Measurements from ENCODE around the gene EEA1. TPM values are rescaled to one million over a fixed set of nuclear protein-coding genes. Genes with fewer than 3 reads are reported as not detected.

EEA1 gene
- total RNA-seq, 1 experiment from 2014 or later: 7.9 TPM

DNA sequence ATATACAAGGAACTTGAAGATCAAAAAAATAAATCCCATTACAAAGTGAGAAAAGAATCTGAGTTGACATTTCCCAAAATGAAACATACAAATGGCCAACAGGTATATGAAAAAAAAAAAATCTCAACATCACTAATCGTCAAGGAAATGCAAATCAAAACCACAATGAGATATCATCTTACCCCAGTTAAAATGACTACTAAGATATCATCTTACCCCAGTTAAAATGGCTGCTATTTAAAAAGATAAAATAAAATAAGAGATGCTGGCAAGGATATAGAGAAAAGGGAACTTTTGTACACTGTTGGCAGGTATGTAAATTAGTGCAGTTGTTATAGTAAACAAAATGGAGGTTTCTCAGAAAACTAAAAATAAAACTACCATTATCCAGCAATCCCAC lies 181.9 kb downstream of the EEA1 start:
- Histone ChIP-seq H3K27me3 (ENCODE audit: low read length) (no peaks in the 10 kb centered on the region), H3F3A (ENCODE audit: low read length, unreplicated experiment) (no peaks in the 10 kb centered on the region), H4K20me1 (ENCODE audit: low read length) (no peaks in the 10 kb centered on the region), H3K79me2 (ENCODE audit: low read length) (no peaks in the 10 kb centered on the region), H3K4me2 (ENCODE audit: low read length) (peak overlapping the region; percentile 72), H3K36me3 (ENCODE audit: low read depth, low read length) (no peaks in the 10 kb centered on the region), H3K9me3 (ENCODE audit: low read length) (no peaks in the 10 kb centered on the region), H3K27ac (ENCODE audit: low read length) (peak overlapping the region; percentile 94), H3K4me3 (ENCODE audit: low read length) (no peak overlapping the region), H3K4me1 (ENCODE audit: insufficient read depth, low read length) (peaks cover 25% of the 10 kb centered on the region), H3K9me2 (replicated peaks; ENCODE audit: low read length) (no peaks in the 10 kb centered on the region), H3K9ac (ENCODE audit: low read length) (peak overlapping the region; percentile 73), H2AFZ (ENCODE audit: low read length) (peak overlapping the region; percentile 49)
- ChIA-PET POLR2A (ENCODE audit: unreplicated experiment) (no interaction called here), CTCF (no interaction called here)
- BruUV-seq (replicated peaks): no TSS peak
- ATAC-seq: no peak
- DNase-seq: peak; percentile 41
- intact Hi-C loops (cut with micrococcal nuclease): no loop called here
- TF ChIP-seq CTCF (conservative IDR thresholded peaks at IDR 0.05; ENCODE audit: low read depth, low read length): no peak
- TF ChIP-seq EZH2 (IDR thresholded peaks at IDR 0.05; ENCODE audit: low read length, unreplicated experiment): no peak
- no peak for TF ChIP-seq EZH2phosphoT487 (IDR thresholded peaks at IDR 0.05; ENCODE audit: borderline replicate concordance, low read length)

DNA sequence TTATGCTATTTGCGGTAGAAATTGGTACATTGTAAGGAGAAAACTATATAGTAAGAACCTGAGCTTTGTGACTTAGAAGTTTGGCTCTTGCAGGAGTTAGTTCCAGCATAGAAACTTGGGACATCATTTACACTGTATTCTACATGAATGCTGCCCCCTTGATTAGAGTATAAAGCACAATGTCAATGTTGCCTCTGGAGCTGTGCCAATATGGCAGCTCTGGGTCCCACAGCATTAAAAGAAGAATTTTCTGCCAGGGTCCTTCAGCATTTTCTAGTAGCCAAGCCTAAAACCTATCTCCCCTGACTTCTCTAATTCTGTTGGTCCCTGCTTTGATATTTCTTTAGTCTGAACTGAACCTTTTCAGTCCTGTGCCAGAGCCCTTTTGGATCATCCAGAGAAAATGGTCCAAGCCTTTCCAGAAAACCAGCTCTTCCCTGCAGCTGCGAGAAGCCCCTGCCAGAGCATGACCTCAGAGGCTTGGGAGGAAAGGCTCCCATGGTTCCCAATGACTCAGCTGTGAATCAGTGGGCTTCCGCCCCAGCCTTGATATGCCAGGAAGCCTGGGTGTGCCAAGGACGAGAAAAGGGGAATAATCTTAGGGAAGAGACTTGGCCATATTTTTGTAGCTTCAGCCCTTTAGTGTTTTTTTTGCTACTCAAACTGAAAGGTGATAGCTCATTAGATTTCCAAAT lies 183.1 kb downstream of the EEA1 start:
- H3K9ac ChIP-seq (ENCODE audit: low read length): peak overlapping the region; percentile 73

More for the DNA sequence above, 183.1 kb downstream of the EEA1 start:
- peak overlapping the region; percentile 38; the same call in 1 of the 2 replicates for H3K4me3 ChIP-seq (ENCODE audit: low read length)
- DNase-seq (peak; percentile 98), ATAC-seq (peak; percentile 98)
- no peaks in the 10 kb centered on the region for H3K36me3 ChIP-seq (ENCODE audit: low read depth, low read length)
- no peaks in the 10 kb centered on the region for H3K79me2 ChIP-seq (ENCODE audit: low read length)
- H3K4me2 ChIP-seq (ENCODE audit: low read length): peak overlapping the region; percentile 72
- ChIA-PET CTCF (interaction anchor here (0.6 kb wide), 1 partner anchor 352 kb away, joined by 4 read pairs; no protein-coding TSS in a partner anchor), POLR2A (ENCODE audit: unreplicated experiment) (interaction anchor here (0.6 kb wide), 1 partner anchor 696 kb away, joined by 3 read pairs; no protein-coding TSS in a partner anchor)
- TF ChIP-seq CTCF (conservative IDR thresholded peaks at IDR 0.05; ENCODE audit: low read depth, low read length) (no peak), EZH2phosphoT487 (IDR thresholded peaks at IDR 0.05; ENCODE audit: borderline replicate concordance, low read length) (no peak), EZH2 (IDR thresholded peaks at IDR 0.05; ENCODE audit: low read length, unreplicated experiment) (no peak)
- no peaks in the 10 kb centered on the region for H3K9me2 ChIP-seq (replicated peaks; ENCODE audit: low read length)
- no TSS peak for BruUV-seq (replicated peaks)
- no peaks in the 10 kb centered on the region for H3F3A ChIP-seq (ENCODE audit: low read length, unreplicated experiment)
- no peaks in the 10 kb centered on the region for H3K27me3 ChIP-seq (ENCODE audit: low read length)
- H4K20me1 ChIP-seq (ENCODE audit: low read length): no peaks in the 10 kb centered on the region
- H2AFZ ChIP-seq (ENCODE audit: low read length): 0 out of 2 replicates have a peak overlapping the region, but pooled peaks have one; percentile 19
- peaks cover 25% of the 10 kb centered on the region for H3K4me1 ChIP-seq (ENCODE audit: insufficient read depth, low read length)
- no peaks in the 10 kb centered on the region for H3K9me3 ChIP-seq (ENCODE audit: low read length)
- peak overlapping the region; percentile 94 for H3K27ac ChIP-seq (ENCODE audit: low read length)
- intact Hi-C loops (cut with micrococcal nuclease): no loop called here

Measured in PC-3 (cell line).